ENCODE measurements around the gene FNDC3B.

FNDC3B gene

GRCh38 chr3:172098698-172099494, 59.5 kb downstream of the FNDC3B start:
- DNase-seq, result no peak

DNA sequence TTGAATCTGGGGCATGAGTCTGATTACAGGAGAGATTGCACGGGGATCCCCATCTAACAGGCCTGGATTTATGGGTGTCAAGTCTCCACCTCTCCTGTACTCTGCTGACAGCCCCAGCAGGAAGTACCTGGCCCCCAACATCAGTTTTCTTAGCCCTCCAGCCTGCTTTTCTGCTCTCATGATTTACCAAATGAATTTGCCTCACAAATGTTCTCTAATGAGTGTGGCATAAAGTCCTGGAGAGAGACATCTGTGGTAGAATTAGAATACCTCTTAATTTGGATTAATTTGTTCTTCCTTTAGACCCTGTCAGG, 60.1 kb downstream of the FNDC3B start:
- DNase-seq, result no peak

DNA sequence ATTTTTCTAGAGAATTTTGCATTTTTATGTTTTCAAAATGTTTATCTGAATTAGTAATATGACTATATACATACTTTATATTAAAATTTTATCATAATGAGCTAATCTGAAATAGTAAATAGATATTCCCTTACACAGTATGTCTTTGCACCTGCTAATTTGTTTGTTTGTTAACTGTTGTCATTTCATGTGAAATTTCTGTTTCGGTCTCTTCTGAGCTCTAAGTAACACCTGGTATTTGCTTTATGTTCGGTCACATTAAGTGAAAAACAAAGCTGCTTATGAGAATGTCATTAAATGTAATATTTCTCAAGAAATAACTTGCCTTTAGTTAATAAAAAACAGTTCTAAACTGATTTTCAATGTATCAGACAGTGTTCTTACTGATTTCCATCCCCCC, 61.1 kb downstream of the FNDC3B start:
- no peak for DNase-seq

DNA sequence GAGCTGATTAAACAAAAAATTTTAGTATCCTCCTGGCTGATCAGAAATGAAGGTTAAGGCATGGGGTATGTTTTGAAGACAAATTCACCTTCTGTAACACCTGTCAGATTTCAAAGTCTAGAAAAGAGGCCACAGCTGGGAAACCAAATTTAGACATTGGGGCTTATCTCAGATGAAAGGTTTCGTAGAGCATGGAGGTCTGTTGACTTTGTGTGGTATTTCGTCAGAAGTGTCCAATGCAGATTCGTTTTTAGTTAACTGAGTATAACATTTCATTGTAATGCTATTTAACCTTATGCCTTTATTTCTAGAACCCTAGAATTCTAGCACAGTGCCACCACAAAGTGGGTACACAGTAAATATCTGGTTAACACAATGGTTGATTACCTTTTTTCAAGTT, 61.7 kb downstream of the FNDC3B start:
- no peak for DNase-seq

DNA sequence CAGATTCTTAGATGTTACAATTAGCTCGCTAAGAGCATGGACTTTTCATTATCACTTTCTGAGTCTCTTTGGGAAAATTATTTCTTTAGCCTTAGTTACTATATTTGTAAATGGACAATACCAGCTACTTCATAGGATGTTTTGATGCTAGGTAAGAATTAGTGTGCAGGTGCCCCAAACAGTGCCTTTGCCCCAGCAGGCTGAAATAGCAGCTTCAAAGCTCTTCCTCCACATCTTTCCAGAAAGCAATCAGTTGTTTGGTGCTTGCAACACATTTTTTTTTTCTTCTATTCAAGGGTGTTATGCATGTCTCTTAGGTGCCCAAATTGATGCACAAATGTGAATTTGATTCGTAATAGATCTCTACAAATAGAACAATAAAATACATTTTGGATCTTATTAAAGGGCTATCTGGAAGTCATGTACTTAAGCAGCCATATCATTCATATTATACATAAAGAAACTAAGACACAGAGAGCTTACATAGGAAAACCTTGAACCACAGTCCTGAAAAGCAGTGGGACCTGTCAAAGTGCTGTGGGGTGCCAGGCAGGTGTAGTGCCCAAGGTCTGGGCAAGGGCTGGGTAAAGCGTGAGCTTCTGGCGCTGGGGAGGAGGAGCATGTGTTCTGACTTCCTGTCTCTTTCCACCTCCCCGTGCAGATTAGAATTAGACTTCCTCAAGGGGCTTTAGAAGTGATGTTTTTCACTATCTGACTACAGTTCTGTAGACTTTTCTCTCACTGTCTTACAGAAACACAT, 62.9 kb downstream of the FNDC3B start:
- peak; percentile 57 for DNase-seq

DNA sequence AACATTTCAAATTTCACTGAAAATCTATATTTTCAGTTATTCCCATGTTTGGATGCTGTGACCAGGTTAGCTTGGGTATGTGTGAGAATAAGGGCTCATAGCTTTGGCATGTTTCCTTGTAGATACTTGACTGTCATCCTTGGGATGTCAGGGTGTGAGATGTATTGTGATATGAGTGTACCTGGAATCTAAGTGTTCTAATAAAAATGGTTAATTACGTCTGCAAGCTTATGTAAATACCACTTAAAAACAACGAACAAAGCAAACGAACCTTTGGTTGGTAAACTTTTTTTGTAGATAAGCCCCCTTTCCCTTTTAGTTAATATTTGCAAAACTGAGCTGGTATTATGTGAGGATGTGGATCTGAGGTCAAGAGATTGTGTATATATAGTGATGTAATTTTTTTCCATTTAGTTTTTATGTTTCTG, 63.5 kb downstream of the FNDC3B start:
- no peak for DNase-seq

DNA sequence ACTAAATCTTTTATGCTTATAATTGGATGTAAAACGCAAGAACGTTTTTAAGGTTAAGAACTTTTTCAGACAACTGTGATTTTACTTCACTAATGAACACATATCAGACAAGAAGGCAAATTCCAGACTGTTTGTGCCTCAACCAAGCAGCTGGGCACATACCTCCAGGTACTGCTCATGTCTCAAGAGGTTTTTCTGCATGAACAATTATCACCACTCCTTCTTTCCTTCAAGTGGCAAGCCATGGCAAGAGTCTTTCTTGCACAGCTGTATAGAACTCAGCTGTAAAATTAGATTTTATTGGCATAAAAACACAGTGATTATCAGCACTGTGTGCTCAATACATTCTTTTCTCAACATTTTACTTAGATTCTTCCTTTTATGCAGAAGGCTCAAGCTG, 64.3 kb downstream of the FNDC3B start:
- no peak for DNase-seq

- DNase-seq, result no peak
Observed at GRCh38 chr3:172104471-172105072, 65.2 kb downstream of the FNDC3B start.

GRCh38 chr3:172106037-172106954, 66.9 kb downstream of the FNDC3B start:
- DNase-seq, result no peak

- DNase-seq, result peak; percentile 83
Observed at GRCh38 chr3:172106989-172107388, 67.6 kb downstream of the FNDC3B start.

GRCh38 chr3:172107403-172107802, 68.0 kb downstream of the FNDC3B start:
- DNase-seq, result peak; percentile 72

DNA sequence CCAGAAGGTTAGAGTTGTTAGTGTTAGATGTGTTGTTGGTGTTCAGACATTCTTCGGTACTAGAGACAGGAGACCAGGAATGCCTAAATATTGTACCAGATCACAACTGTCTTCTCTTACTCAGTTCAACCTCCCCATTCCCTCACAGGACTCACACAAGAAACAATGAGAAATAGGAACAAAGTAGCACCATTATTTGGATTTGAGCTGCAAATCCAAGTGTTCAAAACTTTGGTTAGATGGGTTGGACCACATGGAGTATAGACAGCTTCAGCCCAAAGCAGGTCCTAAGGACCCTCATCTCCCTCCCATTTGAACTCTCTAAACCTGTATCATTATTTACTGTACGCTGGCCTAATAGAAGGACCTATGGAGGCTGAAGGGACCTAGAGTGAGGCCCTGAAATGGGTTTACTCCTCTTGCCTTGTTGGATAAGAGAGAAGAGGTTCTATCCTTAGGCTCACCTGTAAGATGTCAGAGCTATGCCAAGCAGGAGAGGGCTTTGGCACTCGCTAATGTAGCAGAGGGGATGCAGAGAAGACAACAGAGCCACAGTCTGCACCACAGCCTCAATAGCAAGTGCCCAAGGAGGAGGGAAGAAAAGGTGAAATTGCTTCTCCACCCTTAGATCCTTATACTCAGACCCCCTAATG, 70.9 kb downstream of the FNDC3B start:
- DNase-seq, result no peak

DNA sequence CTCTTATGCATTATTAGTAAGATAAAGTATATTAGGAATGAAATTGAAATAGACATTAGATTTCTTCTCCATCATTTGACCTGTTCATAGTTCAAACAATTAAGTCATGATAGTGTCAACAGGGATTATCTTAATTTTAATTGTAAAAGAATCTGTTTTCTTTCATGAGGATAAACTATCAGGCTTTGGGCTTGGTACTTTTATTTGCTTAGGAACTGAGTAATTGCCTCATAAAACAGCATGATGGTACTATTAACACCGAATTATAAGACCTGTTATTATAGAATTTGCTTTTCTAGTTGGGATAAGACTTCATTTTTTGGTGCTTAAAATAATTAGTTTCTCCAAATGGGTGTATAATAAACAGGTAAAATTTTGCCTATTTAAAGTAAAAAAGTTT, 71.8 kb downstream of the FNDC3B start:
- DNase-seq, result no peak

- no peak for DNase-seq
Observed at GRCh38 chr3:172112078-172112733, 72.8 kb downstream of the FNDC3B start.

DNA sequence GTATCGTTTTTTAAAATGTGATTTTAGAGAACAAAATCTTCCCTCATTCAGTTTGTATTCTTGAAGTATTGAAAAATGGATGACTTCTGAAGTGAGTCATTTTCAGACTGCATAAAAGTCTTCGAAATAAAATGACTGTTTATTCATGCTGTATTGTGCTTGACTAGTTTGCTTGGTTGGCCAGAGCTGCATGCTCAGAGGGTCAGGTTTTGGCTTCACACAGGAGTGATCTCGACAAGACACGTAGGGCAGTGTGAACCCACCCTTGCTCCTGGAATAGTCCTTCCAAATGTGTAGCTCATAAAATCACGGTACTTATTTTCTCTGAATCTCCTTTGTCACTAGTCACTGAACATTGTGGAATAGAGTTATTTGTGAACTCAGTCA, 73.3 kb downstream of the FNDC3B start:
- DNase-seq, result no peak

DNA sequence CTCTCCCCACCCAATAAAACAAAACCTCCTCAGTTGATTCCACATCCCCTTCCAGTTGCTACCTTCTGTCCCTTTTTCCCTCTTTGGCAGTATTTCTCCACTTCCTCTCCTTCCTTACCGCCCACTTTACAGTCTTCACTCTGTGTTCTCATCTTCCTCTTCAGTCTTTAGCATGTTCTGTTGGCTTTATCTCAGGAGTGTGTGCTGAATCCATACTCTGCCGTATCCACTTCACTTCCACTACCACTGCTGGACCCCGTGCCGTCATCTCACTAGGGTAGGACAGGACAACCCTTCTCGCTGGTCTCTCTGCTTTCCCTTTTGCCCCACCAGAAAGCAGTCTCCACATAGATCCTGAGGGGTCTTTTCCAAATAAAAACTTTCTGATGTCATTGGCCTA, 74.3 kb downstream of the FNDC3B start:
- DNase-seq, result no peak

- no peak for DNase-seq
Observed at GRCh38 chr3:172115059-172115458, 75.7 kb downstream of the FNDC3B start.

DNA sequence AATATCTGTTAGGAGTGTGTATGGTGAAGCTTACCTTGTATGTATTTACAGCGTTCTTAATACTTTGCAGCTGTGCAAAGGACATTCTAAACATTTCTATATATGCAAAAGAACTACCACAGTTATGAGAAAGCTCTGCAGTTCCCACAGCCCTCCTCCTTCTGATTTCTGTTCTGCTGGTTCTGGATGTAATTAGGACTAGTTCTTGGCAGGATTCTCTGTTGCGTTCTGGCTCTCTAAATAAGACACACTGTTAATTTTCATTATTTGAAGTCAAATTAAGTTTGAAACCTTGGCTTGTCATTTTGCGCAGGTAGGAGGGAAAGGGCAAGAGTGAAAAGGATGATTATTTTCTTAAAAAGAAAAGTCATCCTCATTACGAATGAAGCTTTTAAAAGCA, 76.4 kb downstream of the FNDC3B start:
- no peak for DNase-seq

GRCh38 chr3:172118019-172118418, 78.6 kb downstream of the FNDC3B start:
- no peak for DNase-seq

- DNase-seq, result no peak
Observed at GRCh38 chr3:172119266-172119969, 80.0 kb downstream of the FNDC3B start.

DNA sequence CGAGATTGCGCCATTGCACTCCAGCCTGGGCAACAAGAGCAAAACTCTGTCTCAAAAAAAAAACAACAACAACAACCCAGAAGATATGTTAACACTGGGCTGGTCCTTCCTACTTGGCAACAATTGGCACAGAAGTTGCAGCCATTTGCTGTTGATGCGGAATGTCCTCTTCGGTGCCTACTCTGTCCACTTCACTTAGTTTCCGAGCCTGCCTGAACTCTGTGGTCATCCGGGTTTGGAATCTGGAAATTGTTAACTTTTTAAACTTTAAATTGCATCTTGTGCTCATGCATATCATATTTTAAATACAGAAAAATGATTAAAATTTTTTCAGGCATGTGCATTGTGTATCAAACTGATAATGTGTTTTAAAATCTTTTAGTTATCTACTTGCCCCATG, 81.5 kb downstream of the FNDC3B start:
- no peak for DNase-seq
